Measurements from ENCODE around the gene MISP3.
A peak's percentile ranks its signal among the peaks of the same experiment; 100 is the strongest.

MISP3 gene

GRCh38 chr19:14089662-14090508 lies 17.3 kb downstream of the MISP3 start:
- no peaks in the 10 kb centered on the region for H4K20me1 ChIP-seq (ENCODE audit: control insufficient read depth, insufficient read depth, low read depth, low read length)
- peak overlapping the region; percentile 75 for H3K4me3 ChIP-seq (ENCODE audit: low read length)
- TF ChIP-seq CTCF (IDR thresholded peaks at IDR 0.05; ENCODE audit: low read depth, low read length, poor library complexity, severe bottlenecking) (no peak), EZH2phosphoT487 (IDR thresholded peaks at IDR 0.05; ENCODE audit: borderline replicate concordance, low read length) (no peak)
- H3F3A ChIP-seq (ENCODE audit: control insufficient read depth, insufficient read depth), result peaks cover 13% of the 10 kb centered on the region; the same call in 1 of the 2 replicates
- H3K9me2 ChIP-seq (replicated peaks; ENCODE audit: control insufficient read depth, low read length), result no peaks in the 10 kb centered on the region
- peaks cover 12% of the 10 kb centered on the region for H3K79me2 ChIP-seq (ENCODE audit: control insufficient read depth, low read length)
- peaks cover 9% of the 10 kb centered on the region for H3K9me3 ChIP-seq (ENCODE audit: control insufficient read depth, insufficient read depth, low read length)
- peaks cover 18% of the 10 kb centered on the region for H3K4me1 ChIP-seq (ENCODE audit: control insufficient read depth, low read length)
- peak overlapping the region; percentile 81 for H3K4me2 ChIP-seq (ENCODE audit: low read length)
- no peaks in the 10 kb centered on the region for H3K27me3 ChIP-seq (ENCODE audit: control insufficient read depth, low read length)
- peaks cover 39% of the 10 kb centered on the region for H3K36me3 ChIP-seq (ENCODE audit: control insufficient read depth, low read length)
- H3K27ac ChIP-seq (ENCODE audit: low read depth, low read length), result peak overlapping the region; percentile 71

DNA sequence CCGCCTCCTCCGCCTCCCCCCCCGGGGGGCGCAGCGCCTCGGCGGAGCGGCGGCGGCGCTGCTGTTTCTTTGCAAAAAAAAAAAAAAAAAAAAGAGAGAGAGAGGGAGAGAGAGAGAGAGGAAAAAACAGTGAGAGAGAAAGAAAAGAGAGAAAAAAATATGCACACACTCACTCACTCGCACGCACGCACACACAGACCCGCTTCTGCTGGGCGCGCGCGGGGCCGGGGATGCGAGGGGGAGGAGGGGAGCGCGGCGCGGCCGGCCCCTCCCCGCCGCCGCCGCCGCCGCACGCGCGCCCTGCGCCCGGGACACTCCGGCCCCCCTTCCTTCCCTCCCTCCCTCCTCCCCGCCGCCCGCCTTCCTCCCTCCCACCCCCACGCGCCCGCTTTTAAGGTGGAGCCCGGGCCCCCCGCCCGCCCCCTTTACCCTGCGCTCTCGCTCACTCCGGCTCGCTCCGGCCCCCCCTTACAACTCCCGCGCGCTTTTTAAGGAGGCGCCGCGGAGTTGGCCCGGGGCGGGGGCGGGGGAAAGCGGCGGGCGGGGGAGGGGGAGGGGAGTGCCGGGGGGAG lies 18.0 kb downstream of the MISP3 start, which contains the start of gene SAMD1:
TSS of gene SAMD1 (minus strand) at position 243 of the 572 bp plus-strand sequence.
- no peaks in the 10 kb centered on the region for H4K20me1 ChIP-seq (ENCODE audit: control insufficient read depth, insufficient read depth, low read depth, low read length)
- H3K79me2 ChIP-seq (ENCODE audit: control insufficient read depth, low read length), result peaks cover 12% of the 10 kb centered on the region
- peaks cover 9% of the 10 kb centered on the region for H3K9me3 ChIP-seq (ENCODE audit: control insufficient read depth, insufficient read depth, low read length)
- H3K9me2 ChIP-seq (replicated peaks; ENCODE audit: control insufficient read depth, low read length), result no peaks in the 10 kb centered on the region
- H3K27me3 ChIP-seq (ENCODE audit: control insufficient read depth, low read length), result no peaks in the 10 kb centered on the region
- no peak for TF ChIP-seq EZH2phosphoT487 (IDR thresholded peaks at IDR 0.05; ENCODE audit: borderline replicate concordance, low read length)
- no peak for TF ChIP-seq CTCF (IDR thresholded peaks at IDR 0.05; ENCODE audit: low read depth, low read length, poor library complexity, severe bottlenecking)
- peak within 1 kb of the TSS; percentile 79 for H3K4me3 ChIP-seq (ENCODE audit: low read length)
- peak within 1 kb of the TSS; percentile 81 for H3K4me2 ChIP-seq (ENCODE audit: low read length)
- peak within 1 kb of the TSS; percentile 77 for H3K27ac ChIP-seq (ENCODE audit: low read depth, low read length)
- H3K4me1 ChIP-seq (ENCODE audit: control insufficient read depth, low read length), result peaks cover 18% of the 10 kb centered on the region
- peaks cover 39% of the 10 kb centered on the region for H3K36me3 ChIP-seq (ENCODE audit: control insufficient read depth, low read length)
- peaks cover 13% of the 10 kb centered on the region; the same call in 1 of the 2 replicates for H3F3A ChIP-seq (ENCODE audit: control insufficient read depth, insufficient read depth)

DNA sequence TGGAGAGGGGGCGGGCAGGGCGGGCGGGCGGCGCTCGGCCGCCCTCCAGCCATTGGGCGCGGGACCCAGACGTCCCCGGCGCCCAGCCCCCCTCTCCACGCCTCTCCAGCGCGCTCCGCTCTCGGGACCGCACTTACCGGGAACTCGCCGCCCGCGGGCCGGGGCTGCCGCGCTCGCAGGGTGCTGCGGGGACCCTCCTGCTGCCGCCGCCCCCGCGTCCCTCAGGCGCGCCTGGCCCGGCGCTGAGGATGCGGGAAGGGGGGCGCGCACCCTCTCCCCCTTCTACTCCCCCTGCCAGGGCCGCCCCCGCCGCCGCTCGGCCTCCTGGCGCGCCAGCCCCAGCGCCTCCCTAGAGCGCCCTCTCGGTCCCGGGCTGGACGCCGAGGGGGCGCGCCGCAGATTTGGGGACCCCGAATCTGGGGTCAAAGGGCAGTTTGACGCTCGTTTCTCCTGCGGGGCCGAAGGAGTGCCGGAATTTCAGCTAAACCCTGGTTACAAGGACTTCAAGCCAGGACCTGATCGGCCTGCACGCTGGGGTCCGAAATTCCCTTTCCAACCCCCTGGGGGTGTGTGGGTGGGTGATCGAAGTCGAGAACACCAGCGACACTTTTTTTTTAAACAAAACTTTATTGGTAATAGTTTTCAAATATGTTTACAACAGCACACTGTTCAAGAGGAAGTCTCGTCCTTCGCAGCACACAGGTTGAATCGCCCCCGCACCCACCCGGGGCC lies 18.7 kb downstream of the MISP3 start:
- Histone ChIP-seq H3K9me3 (ENCODE audit: control insufficient read depth, insufficient read depth, low read length) (peaks cover 9% of the 10 kb centered on the region), H3K27ac (ENCODE audit: low read depth, low read length) (peak overlapping the region; percentile 77), H3K27me3 (ENCODE audit: control insufficient read depth, low read length) (no peaks in the 10 kb centered on the region), H4K20me1 (ENCODE audit: control insufficient read depth, insufficient read depth, low read depth, low read length) (no peaks in the 10 kb centered on the region), H3K79me2 (ENCODE audit: control insufficient read depth, low read length) (peaks cover 12% of the 10 kb centered on the region), H3K36me3 (ENCODE audit: control insufficient read depth, low read length) (peaks cover 34% of the 10 kb centered on the region), H3K4me3 (ENCODE audit: low read length) (peak overlapping the region; percentile 79), H3F3A (ENCODE audit: control insufficient read depth, insufficient read depth) (peaks cover 13% of the 10 kb centered on the region; the same call in 1 of the 2 replicates), H3K9me2 (replicated peaks; ENCODE audit: control insufficient read depth, low read length) (no peaks in the 10 kb centered on the region), H3K4me2 (ENCODE audit: low read length) (peak overlapping the region; percentile 72), H3K4me1 (ENCODE audit: control insufficient read depth, low read length) (peaks cover 18% of the 10 kb centered on the region)
- TF ChIP-seq CTCF (IDR thresholded peaks at IDR 0.05; ENCODE audit: low read depth, low read length, poor library complexity, severe bottlenecking), result peak; percentile 76
- no peak for TF ChIP-seq EZH2phosphoT487 (IDR thresholded peaks at IDR 0.05; ENCODE audit: borderline replicate concordance, low read length)

Data from DOHH2 (cell line).